ENCODE results near the gene SMC1A. TPM values are rescaled to one million over a fixed set of nuclear protein-coding genes. Genes with fewer than 3 reads are reported as not detected.

The SMC1A gene
- total RNA-seq, 1 experiment from 2014 or later: 111 TPM

DNA sequence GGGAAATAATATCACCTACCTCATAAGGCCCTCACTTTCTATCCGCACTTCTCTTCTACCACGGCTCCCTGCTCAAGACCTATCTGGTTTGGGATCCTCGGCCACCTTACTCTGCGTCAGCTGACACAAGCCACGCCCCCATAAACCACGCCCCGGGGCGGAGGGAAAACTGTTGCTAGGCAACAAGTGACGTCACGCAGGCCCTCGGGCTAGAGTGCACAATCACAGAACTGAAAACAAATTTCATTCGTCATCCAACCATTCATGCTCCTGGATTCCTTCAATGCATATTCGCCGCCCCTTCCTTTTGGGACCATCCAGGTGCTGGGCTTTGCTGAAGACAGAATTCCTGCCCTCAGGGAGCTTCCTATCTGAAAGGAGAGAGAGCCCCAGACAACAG lies 66.3 kb downstream of the SMC1A start:
- no peak for ATAC-seq
- CTCF ChIA-PET: no interaction called here
- H3K4me1 ChIP-seq (ENCODE audit: control insufficient read depth, insufficient read depth, low read length): no peaks in the 10 kb centered on the region
- POLR2A ChIA-PET: no interaction called here
- TF ChIP-seq, protein P1, sequence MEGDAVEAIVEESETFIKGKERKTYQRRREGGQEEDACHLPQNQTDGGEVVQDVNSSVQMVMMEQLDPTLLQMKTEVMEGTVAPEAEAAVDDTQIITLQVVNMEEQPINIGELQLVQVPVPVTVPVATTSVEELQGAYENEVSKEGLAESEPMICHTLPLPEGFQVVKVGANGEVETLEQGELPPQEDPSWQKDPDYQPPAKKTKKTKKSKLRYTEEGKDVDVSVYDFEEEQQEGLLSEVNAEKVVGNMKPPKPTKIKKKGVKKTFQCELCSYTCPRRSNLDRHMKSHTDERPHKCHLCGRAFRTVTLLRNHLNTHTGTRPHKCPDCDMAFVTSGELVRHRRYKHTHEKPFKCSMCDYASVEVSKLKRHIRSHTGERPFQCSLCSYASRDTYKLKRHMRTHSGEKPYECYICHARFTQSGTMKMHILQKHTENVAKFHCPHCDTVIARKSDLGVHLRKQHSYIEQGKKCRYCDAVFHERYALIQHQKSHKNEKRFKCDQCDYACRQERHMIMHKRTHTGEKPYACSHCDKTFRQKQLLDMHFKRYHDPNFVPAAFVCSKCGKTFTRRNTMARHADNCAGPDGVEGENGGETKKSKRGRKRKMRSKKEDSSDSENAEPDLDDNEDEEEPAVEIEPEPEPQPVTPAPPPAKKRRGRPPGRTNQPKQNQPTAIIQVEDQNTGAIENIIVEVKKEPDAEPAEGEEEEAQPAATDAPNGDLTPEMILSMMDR (IDR thresholded peaks at IDR 0.05): no peak
- TF ChIP-seq, protein P2, sequence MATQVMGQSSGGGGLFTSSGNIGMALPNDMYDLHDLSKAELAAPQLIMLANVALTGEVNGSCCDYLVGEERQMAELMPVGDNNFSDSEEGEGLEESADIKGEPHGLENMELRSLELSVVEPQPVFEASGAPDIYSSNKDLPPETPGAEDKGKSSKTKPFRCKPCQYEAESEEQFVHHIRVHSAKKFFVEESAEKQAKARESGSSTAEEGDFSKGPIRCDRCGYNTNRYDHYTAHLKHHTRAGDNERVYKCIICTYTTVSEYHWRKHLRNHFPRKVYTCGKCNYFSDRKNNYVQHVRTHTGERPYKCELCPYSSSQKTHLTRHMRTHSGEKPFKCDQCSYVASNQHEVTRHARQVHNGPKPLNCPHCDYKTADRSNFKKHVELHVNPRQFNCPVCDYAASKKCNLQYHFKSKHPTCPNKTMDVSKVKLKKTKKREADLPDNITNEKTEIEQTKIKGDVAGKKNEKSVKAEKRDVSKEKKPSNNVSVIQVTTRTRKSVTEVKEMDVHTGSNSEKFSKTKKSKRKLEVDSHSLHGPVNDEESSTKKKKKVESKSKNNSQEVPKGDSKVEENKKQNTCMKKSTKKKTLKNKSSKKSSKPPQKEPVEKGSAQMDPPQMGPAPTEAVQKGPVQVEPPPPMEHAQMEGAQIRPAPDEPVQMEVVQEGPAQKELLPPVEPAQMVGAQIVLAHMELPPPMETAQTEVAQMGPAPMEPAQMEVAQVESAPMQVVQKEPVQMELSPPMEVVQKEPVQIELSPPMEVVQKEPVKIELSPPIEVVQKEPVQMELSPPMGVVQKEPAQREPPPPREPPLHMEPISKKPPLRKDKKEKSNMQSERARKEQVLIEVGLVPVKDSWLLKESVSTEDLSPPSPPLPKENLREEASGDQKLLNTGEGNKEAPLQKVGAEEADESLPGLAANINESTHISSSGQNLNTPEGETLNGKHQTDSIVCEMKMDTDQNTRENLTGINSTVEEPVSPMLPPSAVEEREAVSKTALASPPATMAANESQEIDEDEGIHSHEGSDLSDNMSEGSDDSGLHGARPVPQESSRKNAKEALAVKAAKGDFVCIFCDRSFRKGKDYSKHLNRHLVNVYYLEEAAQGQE (IDR thresholded peaks at IDR 0.05; ENCODE audit: insufficient read depth in 1 of 2, low read depth in 2 of 2, low read length in 1 of 2): no peak
- no peaks in the 10 kb centered on the region for H3K36me3 ChIP-seq (ENCODE audit: control insufficient read depth, insufficient read depth, low read length)
- no peak overlapping the region for H3K27ac ChIP-seq (ENCODE audit: low read length)
- no peak for DNase-seq (ENCODE audit: low read depth, low spot score)
- H3K9me3 ChIP-seq (ENCODE audit: control insufficient read depth, insufficient read depth, low read depth, low read length): no peaks in the 10 kb centered on the region
- no peak overlapping the region for H3K4me3 ChIP-seq (ENCODE audit: low read depth in 2 of 2, low read length in 2 of 2)
- in situ Hi-C loops (cut with HindIII; ENCODE audit: low pct_unique_long_range_greater_than_20kb, low sequenced_read_pairs): no loop called here
- no peaks in the 10 kb centered on the region for H3K27me3 ChIP-seq (ENCODE audit: control insufficient read depth, insufficient read depth, low read length)
- intact Hi-C loops (cut with micrococcal nuclease; ENCODE audit: unreplicated experiment): no loop called here
- no TSS peak for BruUV-seq (replicated peaks)

DNA sequence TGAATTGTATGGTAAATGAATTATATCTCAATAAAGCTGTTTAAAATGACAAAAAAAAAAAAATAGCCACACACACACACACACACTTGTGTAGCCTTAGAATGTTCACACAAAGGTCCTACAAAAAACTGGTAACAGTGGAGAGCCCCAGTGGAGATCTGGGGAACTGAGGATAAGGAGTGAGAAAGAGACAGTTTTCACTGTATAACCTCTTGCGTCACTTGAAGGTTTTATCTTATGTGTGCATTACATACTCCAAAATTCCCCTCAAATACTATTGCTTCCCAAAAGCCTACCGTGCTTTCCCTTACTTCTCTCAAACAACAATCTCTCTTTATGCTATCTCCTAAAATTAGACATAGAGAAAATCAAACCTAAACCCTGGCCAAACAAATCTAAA lies 67.8 kb downstream of the SMC1A start:
- no peaks in the 10 kb centered on the region for H3K4me1 ChIP-seq (ENCODE audit: control insufficient read depth, insufficient read depth, low read length)
- H3K36me3 ChIP-seq (ENCODE audit: control insufficient read depth, insufficient read depth, low read length): no peaks in the 10 kb centered on the region
- no peak overlapping the region for H3K27ac ChIP-seq (ENCODE audit: low read length)
- no TSS peak for BruUV-seq (replicated peaks)
- TF ChIP-seq, protein P1 (IDR thresholded peaks at IDR 0.05): no peak
- TF ChIP-seq TCF7L2 (IDR thresholded peaks at IDR 0.05; ENCODE audit: low read depth, low read length) (no peak), POLR2AphosphoS5 (IDR thresholded peaks at IDR 0.05; ENCODE audit: low read depth, low read length) (no peak), SIN3A (IDR thresholded peaks at IDR 0.05; ENCODE audit: borderline replicate concordance, insufficient read depth, low read depth, low read length) (no peak)
- TF ChIP-seq, protein P2 (IDR thresholded peaks at IDR 0.05; ENCODE audit: insufficient read depth in 1 of 2, low read depth in 2 of 2, low read length in 1 of 2): no peak
- no peaks in the 10 kb centered on the region for H3K27me3 ChIP-seq (ENCODE audit: control insufficient read depth, insufficient read depth, low read length)
- DNase-seq (ENCODE audit: low read depth, low spot score): no peak
- H3K9me3 ChIP-seq (ENCODE audit: control insufficient read depth, insufficient read depth, low read depth, low read length): no peaks in the 10 kb centered on the region
- intact Hi-C loops (cut with micrococcal nuclease; ENCODE audit: unreplicated experiment): no loop called here
- ATAC-seq: no peak
- in situ Hi-C loops (cut with HindIII; ENCODE audit: low pct_unique_long_range_greater_than_20kb, low sequenced_read_pairs): no loop called here
- H3K4me3 ChIP-seq (ENCODE audit: low read depth in 2 of 2, low read length in 2 of 2): no peak overlapping the region
- ChIA-PET POLR2A (no interaction called here), CTCF (no interaction called here)
